ENCODE measurements around the gene LAIR1.
"Not testable (repeated sequence)": the region's sequence is repeated elsewhere in the genome, so short reads cannot be mapped to it uniquely, and the experiment has no call there.

LAIR1 gene

DNA sequence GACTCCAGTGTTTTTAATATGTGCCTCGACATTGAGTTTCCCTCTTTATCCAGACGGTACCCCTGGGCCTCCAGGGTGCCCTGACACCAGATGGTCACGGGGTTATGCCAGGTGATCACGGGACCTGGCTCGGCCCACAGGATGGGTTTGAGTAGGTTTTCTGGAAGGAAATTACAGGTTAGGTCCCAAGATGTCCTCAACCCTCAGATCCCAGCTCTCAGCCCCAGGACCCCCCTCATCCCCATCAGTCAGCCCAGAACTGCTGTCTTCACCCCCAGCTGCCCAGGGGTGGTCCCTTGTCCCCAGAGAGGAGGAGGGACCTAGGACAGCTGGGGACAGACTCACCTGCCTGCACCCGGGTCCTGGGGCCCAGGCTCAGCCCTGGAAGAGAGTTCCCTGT lies 26.2 kb downstream of the LAIR1 start:
- no peak for DNase-seq

GRCh38 chr19:54337858-54338230 lies 26.9 kb downstream of the LAIR1 start:
- DNase-seq, result no peak

DNA sequence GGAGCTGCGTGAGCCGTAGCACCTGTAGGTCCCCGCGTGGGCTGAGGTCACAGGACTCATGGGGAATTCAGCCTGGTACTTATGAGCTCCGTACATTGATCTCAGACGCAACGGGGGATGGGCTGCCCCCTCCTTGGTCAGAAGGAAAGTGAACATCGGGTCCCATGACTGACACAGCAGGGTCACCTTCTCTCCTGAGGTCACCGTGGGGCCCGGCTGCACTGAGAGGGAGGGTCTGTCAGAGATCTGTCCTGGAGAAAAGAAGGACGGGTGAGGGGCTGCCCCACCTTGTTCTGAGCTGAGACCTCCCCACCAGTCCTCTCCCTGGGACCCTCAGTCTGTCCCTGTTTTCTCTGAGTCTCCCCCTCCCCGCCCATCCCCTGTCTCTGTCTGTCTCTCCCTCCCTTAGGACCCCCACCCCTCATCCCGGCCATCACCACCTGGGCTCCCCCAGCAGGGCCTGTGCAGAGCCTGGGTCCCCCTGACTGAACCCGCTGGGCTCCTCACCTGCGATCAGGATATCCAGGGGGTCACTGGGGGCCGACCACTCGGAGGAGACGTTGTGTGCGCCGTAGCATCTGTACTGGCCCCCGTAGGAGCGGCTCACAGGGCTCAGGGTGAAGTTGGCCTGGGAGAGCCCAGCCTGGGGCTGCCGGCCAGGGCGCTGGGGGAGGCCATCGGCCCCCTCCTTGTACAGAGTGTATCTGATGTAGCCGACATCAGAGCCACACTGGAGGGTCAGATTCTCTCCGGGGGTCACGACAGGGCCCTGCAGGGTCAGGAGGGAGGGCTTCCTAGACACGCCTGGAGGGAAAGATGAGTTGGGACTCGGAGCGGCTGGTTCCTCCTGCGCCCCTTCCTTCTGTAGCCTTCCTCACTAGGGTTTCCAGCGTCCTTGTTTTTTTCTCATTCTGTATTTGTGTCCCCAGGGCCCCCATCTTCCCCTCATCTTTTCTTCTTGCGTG lies 27.6 kb downstream of the LAIR1 start:
- DNase-seq, result no peak

- no peak for DNase-seq
These were observed 28.5 kb downstream of the LAIR1 start for GRCh38 chr19:54335979-54336892.

DNA sequence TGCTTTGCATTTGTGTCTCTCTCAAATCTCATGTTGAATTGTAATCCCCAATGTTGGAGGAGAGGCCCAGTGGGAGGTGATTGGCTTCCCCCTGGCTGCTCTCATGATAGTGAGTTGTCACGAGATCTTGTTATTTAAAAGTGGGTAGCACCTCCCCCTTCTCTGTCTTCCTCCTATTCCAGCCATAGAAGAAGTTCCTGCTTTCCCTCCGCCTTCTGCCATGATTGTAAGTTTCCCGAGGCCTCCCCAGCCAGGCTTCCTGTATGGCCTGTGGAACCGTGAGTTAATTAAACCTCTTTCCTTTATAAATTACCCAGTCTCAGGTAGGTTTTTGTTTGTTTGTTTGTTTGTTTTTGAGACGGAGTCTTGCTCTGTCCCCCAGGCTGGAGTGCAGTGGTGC lies 29.6 kb downstream of the LAIR1 start:
- no peak for DNase-seq

GRCh38 chr19:54333586-54334298 lies 31.0 kb downstream of the LAIR1 start:
- no peak for DNase-seq

DNA sequence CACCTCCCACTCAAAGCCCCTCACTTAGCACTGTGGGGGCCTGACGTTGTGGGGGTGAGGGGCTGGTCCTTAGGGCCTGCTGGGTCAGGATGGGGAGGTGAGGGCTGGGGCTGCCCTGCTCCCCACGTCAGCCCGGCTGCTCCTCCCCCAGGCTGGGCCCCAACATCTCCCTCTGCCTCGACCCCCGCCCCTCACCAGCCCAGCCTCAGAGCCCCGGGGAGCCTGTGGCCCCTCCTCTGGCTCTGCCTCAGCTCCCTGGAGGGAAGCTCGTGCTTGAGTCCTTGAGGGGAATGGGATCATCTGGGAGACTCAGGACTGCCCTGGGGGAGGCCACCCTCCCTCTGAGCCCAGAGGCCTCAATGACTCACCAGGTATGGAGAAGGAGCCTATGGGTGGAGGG lies 32.6 kb downstream of the LAIR1 start:
- no peak for DNase-seq

- DNase-seq, result no peak
These were observed 33.1 kb downstream of the LAIR1 start for GRCh38 chr19:54331626-54332025.

GRCh38 chr19:54329476-54330165 lies 35.1 kb downstream of the LAIR1 start:
- no peak for DNase-seq

GRCh38 chr19:54328781-54329180 lies 36.0 kb downstream of the LAIR1 start:
- not testable (repeated sequence) for DNase-seq

DNA sequence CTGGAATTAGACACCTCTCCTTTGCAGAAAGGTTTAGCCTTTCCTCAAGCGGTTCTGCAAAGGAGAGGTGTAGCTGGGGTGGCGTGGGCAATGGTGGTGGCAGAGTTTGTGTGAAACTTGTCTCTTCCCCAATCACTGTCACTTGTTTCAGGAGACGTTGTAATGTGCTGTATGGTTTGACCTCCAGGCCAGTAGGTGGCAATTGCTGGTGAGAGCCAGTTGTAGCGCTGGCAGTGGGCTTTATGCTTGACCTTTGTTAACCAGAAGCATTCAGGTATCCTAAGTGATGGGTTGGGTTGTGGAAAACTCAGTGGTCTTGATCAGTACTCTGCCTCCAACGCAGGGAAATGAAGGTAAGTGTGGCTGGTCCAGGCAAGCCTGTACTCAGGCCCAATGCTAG lies 39.1 kb downstream of the LAIR1 start:
- no peak for DNase-seq

DNA sequence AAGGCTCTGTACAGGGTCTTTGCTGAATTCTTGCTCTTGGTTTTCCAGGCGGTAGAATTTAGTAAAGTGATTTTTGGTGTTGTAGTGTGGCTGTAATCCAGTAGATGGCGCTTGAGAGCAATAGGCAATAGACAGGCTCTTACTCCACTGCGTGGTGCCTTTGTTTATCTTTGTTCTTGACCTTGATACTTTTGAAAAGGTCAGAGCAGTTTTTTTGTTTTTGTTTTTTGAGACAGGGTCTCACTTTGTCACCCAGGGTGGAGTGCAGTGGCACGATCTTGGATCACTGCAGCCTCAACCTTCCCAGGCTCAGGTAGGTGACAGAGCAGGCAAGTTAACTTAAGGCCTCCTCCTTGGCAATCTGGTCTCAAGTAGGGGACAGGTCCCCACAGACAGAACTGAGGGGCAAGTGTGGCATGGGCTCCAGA lies 39.5 kb downstream of the LAIR1 start:
- peak; percentile 72 for DNase-seq

DNA sequence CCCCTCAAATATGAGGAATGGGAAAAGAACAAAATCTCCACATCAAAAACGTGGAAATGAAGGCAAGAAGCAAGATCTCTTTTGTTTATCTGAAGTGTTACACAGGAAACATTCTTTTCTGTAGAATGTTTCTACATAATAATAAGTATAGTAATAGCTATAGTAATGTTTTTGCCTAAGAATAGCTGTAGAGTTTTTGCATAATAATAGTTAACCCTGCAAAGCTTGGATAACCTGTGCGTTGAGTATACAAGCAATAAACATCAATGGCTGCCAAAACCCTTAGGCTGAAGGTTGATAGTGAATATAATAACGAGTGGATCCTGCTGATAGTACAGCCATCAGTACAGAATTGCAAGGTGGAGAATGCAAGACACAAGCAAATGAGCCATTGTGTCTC lies 40.7 kb downstream of the LAIR1 start:
- no peak for DNase-seq

DNA sequence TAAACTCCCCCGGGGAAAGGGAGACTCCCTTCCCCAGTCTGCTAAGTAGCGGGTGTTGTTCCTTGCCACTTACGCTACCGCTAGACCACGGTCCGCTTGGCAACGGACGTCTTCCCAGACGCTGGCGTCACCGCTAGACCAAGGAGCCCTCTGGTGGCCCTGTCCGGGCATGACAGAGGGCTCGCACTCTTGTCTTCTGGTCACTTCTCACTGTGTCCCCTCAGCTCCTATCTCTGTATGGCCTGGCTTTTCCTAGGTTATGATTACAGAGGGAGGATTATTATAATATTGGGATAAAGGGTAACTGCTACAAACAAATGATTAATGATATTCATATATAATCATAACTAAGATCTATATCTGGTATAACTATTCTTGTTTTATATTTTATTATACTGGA lies 41.8 kb downstream of the LAIR1 start:
- not testable (repeated sequence) for DNase-seq

- not testable (repeated sequence) for DNase-seq
These were observed 42.4 kb downstream of the LAIR1 start for GRCh38 chr19:54322295-54322694.

GRCh38 chr19:54319892-54320670 lies 44.6 kb downstream of the LAIR1 start:
- DNase-seq, result no peak

GRCh38 chr19:54319049-54319448 lies 45.7 kb downstream of the LAIR1 start:
- DNase-seq, result no peak

- DNase-seq, result no peak
These were observed 46.8 kb downstream of the LAIR1 start for GRCh38 chr19:54317965-54318240.

DNA sequence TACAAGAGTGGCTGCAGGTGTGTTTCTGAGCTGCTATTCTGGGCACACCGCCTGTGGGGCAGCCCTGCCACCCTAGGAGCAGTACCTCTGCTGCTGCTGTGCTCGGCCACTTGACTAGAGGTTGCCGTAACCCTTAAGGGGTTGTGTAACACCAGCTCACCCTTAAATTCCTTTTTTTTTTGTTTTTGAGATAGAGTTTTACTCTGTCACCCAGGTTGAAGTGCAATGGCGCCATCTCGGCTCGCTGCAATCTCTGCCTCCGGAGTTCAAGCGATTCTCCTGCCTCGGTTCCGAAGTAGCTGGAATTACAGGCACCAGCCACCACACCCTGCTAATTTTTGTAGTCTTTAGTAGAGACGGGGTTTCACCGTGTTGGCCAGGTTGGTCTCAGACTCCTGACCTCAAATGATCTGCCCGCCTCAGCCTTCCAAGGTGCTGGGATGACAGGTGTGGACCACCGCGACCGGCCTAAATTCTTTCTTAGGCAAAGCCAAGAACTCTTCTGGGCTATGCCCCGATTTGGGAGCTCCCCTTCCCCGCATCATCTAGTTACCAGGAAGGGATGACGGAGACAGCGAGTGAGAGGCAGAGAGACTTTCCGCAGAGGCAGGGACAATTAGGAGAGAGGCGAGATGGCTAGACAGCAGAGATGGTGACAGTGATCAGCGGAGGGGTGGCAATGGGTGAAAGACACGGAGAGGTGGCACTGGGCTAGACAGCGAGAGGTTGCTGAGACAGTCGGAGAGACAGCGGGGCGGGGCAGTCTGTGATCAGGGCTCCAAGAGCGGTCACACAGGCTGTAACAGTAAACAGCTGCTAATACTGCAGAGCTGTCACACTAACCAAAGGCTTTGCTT lies 47.4 kb downstream of the LAIR1 start:
- no peak for DNase-seq

DNA sequence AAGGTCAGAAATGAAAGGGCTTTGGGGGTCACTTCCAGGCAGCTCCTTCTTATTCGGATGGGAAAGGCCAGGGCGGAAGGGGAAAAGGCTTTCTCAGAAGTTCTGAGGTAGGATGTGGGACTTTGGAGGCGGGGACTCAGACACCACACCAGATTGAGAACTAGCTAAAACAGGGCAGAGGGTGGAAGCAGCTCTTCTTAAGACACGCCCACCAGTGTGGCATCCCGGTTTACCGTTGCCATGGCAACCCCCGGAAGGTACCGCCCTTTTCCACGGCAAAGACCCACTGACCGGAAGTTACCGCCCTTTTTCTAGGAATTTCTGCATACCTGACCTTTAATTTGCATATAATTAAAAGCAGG lies 48.0 kb downstream of the LAIR1 start:
- peak; percentile 20 for DNase-seq

- DNase-seq, result no peak
These were observed 48.8 kb downstream of the LAIR1 start for GRCh38 chr19:54315956-54316355.
